Sigmoid colon (tissue), 7 donors: ENCODE results near the gene SPAG16. TPM values are rescaled to one million over a fixed set of nuclear protein-coding genes. Genes with fewer than 3 reads are reported as not detected.
"Not testable (repeated sequence)": the region's sequence is repeated elsewhere in the genome, so short reads cannot be mapped to it uniquely, and the experiment has no call there.

Experiments used
- DNase-seq: peaks from one replicate; pipeline ENCODE4 v3.0.0-alpha.2; 2019
- H3K27ac ChIP-seq, 4 donors: fragments of 200-600 bp; sonication (generic); one replicate each; pipeline ENCODE4 v1.5.1; 2016 to 2019; ENCODE audit warnings: mild to moderate bottlenecking in 1 of 4
- H3K27me3 ChIP-seq, 3 donors: fragments of 200-600 bp; sonication (generic); one replicate each; pipeline ENCODE4 v1.5.1; 2019; ENCODE audit warnings: mild to moderate bottlenecking in 1 of 3
- H3K36me3 ChIP-seq, 4 donors: fragments of 200-600 bp; sonication (generic); one replicate each; pipeline ENCODE4 v1.5.1; 2016 to 2019
- H3K4me1 ChIP-seq, 4 donors: fragments of 200-600 bp; sonication (generic); one replicate each; pipeline ENCODE4 v1.5.1; 2017 to 2019
- H3K4me3 ChIP-seq, 4 donors: fragments of 200-600 bp; sonication (generic); one replicate each; pipeline ENCODE4 v1.5.1; 2017 to 2019; ENCODE audit warnings: mild to moderate bottlenecking in 2 of 4, moderate library complexity in 1 of 4
- H3K9me3 ChIP-seq, 4 donors: fragments of 200-600 bp in 3 of 4; sonication (generic) in 3 of 4; one replicate each; pipeline versions ENCODE4 v1.5.1 to v1.6.1; 2013 to 2019
- EP300 ChIP-seq, 4 donors: sonication (generic); formaldehyde crosslinking; IDR thresholded peaks; one replicate each; pipeline ENCODE4 v1.6.1; 2017; ENCODE audit warnings: antibody characterized with exemption in 4 of 4
- POLR2A ChIP-seq, 2 donors: fragments of 450-650 bp; IDR thresholded peaks; one replicate each; pipeline ENCODE4 v1.6.1; 2016; ENCODE audit warnings: antibody characterized with exemption in 2 of 2, mild to moderate bottlenecking in 2 of 2, moderate library complexity in 2 of 2
- POLR2AphosphoS5 ChIP-seq, 4 donors: sonication (generic); formaldehyde crosslinking; IDR thresholded peaks; one replicate each; pipeline ENCODE4 v1.6.1; 2017; ENCODE audit warnings: antibody characterized with exemption in 4 of 4
- WGBS, 2 donors: extraction: QIAGEN DNeasy Blood & Tissue Kit; methylation state at CpG; one replicate each; pipeline ENCODE4 v1.1.7; 2013; 5-methylcytosine and 5-hydroxymethylcytosine counted together
- intact Hi-C: fragments of 100-400 bp; cut with DNase I; formaldehyde crosslinking; loops from one replicate; pipeline ENCODE4 v1.15.1; 2023
- polyA plus RNA-seq, 3 donors: library from polyadenylated mRNA; stranded (reverse); fragments of 200-250 nt; gene quantifications; one replicate each; pipeline ENCODE4 v1.2.3, GENCODE V29; 2013
- total RNA-seq, 4 donors: library from RNA; depleted of rRNA; stranded (reverse); fragments of >200 nt; gene quantifications; one replicate each; pipeline ENCODE4 v1.1.0, GENCODE V29; 2016
- TF ChIP-seq, protein P1 (sequence below), 4 experiments: fragments of 450-650 bp in 3 of 4; fragments of 200-600 bp in 1 of 4; IDR thresholded peaks; one replicate each; pipeline ENCODE4 v1.5.1; 2016 to 2019; ENCODE audit warnings: antibody characterized with exemption in 4 of 4, mild to moderate bottlenecking in 3 of 4, moderate library complexity in 2 of 4
- donor health status: healthy with polysubstance abuse.
- donor health status: Bipolar disorder and iron deficiency.
- donor health status: healthy.

The SPAG16 gene
- total and polyA plus RNA-seq, 7 donors, result 13.1 to 70.3 (median 36.0) TPM

DNA sequence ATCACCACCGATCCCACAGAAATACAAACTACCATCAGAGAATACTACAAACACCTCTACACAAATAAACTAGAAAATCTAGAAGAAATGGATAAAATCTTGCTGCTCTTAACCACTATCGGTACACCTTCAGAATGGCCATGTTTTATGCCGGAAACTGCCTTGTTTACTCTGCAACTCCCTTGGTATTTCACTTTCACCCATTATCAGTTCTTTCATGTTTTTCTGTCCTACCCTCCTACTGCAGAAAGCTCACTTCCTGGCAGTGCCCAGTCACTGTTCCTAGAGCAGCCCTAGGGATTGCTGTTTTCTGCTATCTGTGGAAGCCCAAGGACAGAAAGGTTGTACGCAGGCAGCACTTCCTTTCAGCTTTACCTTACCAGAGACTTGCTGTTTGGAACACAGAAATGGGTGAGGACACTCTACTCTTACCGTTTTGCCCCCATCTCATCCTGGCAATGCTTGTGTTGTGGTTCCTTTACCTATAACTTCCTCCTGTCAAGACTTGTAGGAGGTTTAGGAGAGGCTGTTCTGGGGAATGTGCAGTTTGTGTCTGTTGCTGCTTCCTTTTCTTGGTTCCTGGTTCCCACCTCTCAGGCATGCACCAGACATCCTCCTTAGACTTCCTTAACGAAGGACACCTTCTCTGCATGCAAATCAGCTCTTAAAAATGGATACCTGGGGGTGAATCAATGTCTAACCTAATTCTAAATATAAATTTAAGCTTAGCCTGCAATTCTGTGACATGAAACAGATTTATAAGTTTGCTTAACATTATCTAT, 394.4 kb downstream of the SPAG16 start:
- H3K36me3 ChIP-seq, result no peaks in the 10 kb centered on the region
- intact Hi-C loops, result no loop called here
- no peaks in the 10 kb centered on the region for H3K4me1 ChIP-seq
- no peak overlapping the region for H3K27ac ChIP-seq
- no peak for TF ChIP-seq POLR2A (IDR thresholded peaks at IDR 0.05)
- no peak for TF ChIP-seq EP300 (IDR thresholded peaks at IDR 0.05)
- TF ChIP-seq, protein P1, sequence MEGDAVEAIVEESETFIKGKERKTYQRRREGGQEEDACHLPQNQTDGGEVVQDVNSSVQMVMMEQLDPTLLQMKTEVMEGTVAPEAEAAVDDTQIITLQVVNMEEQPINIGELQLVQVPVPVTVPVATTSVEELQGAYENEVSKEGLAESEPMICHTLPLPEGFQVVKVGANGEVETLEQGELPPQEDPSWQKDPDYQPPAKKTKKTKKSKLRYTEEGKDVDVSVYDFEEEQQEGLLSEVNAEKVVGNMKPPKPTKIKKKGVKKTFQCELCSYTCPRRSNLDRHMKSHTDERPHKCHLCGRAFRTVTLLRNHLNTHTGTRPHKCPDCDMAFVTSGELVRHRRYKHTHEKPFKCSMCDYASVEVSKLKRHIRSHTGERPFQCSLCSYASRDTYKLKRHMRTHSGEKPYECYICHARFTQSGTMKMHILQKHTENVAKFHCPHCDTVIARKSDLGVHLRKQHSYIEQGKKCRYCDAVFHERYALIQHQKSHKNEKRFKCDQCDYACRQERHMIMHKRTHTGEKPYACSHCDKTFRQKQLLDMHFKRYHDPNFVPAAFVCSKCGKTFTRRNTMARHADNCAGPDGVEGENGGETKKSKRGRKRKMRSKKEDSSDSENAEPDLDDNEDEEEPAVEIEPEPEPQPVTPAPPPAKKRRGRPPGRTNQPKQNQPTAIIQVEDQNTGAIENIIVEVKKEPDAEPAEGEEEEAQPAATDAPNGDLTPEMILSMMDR (IDR thresholded peaks at IDR 0.05), result no peak
- TF ChIP-seq POLR2AphosphoS5 (IDR thresholded peaks at IDR 0.05), result no peak
- 68 to 73% methylated on average over 5 to 6 of the region's 6 CpGs for WGBS, 2 donors
- H3K27me3 ChIP-seq, result no peaks in the 10 kb centered on the region
- no peak overlapping the region for H3K4me3 ChIP-seq
- DNase-seq, result no peak
- no peaks in the 10 kb centered on the region for H3K9me3 ChIP-seq

DNA sequence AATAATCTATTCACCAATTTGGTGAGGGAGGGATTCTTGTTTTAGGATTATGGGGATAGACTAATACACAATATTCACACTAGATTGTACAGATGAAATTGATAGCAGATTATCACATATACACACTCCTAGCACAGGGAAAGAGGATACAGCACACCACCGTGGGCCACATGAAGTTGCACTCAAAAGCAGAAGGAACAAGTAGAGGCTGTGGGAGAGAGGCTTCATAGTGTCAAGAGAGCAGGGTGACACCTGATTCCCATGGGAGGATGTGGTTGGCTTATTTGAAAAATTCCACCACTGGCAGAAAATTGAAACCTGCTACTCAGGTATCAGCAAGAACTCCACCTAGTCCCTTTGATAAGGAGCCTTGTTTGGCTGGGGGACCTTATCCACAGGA, 395.6 kb downstream of the SPAG16 start:
- Histone ChIP-seq H3K27ac (no peak overlapping the region), H3K36me3 (no peaks in the 10 kb centered on the region), H3K4me1 (no peaks in the 10 kb centered on the region), H3K9me3 (no peaks in the 10 kb centered on the region), H3K4me3 (no peak overlapping the region), H3K27me3 (no peaks in the 10 kb centered on the region)
- DNase-seq, result no peak
- WGBS, 2 donors, result 72 to 75% methylated on average over 1 of the region's 1 CpG
- TF ChIP-seq POLR2AphosphoS5 (IDR thresholded peaks at IDR 0.05) (no peak), EP300 (IDR thresholded peaks at IDR 0.05) (no peak), POLR2A (IDR thresholded peaks at IDR 0.05) (no peak)
- TF ChIP-seq, protein P1 (IDR thresholded peaks at IDR 0.05), result no peak
- intact Hi-C loops, result no loop called here

DNA sequence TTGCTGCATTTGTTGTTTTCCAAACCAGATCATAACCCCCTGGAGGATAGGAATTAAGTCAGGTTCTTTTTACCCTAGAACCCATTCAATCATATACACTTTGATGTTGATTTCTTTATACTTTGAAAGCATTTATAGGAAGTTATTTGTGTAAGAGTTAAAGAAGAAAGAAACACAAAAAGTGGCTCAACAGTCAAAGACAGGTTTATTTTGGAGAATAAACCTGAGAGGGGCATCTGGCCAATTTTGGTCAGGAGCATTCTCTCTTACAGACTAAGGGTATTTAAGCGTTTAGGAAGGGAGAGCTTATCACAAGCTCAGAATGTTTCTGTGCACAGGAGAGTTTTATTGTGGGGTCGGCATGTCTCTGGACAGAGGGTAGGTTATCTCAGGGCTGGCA, 398.0 kb downstream of the SPAG16 start:
- intact Hi-C loops, result no loop called here
- Histone ChIP-seq H3K36me3 (no peaks in the 10 kb centered on the region), H3K27me3 (no peaks in the 10 kb centered on the region), H3K4me1 (no peaks in the 10 kb centered on the region), H3K9me3 (no peaks in the 10 kb centered on the region), H3K4me3 (no peak overlapping the region), H3K27ac (no peak overlapping the region)
- 86 to 88% methylated on average over 2 of the region's 2 CpGs for WGBS, 2 donors
- TF ChIP-seq EP300 (IDR thresholded peaks at IDR 0.05) (no peak), POLR2AphosphoS5 (IDR thresholded peaks at IDR 0.05) (no peak), POLR2A (IDR thresholded peaks at IDR 0.05) (no peak)
- TF ChIP-seq, protein P1 (IDR thresholded peaks at IDR 0.05), result no peak
- no peak for DNase-seq

DNA sequence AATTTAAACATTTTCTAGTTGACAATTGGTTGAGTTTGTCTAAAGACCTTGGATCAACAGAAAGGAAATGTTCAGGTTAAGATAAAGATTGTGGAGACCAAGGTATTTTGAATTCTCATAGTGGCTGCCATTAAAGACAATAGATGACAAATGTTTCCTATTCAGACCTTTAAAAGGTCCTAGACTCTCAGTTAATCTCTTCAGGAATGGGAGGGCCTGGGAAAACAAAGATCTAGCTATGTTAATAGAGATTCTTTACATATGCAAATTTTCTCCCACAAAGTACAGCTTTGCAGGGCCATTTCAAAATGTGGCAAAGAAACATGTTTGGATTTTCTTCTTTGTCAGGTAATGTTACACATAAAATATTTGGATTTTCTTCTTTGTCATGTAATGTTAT, 403.9 kb downstream of the SPAG16 start:
- H3K27me3 ChIP-seq, result no peaks in the 10 kb centered on the region
- H3K36me3 ChIP-seq, result no peaks in the 10 kb centered on the region
- H3K4me3 ChIP-seq, result no peak overlapping the region
- H3K4me1 ChIP-seq, result no peaks in the 10 kb centered on the region
- TF ChIP-seq EP300 (IDR thresholded peaks at IDR 0.05) (no peak), POLR2AphosphoS5 (IDR thresholded peaks at IDR 0.05) (no peak), POLR2A (IDR thresholded peaks at IDR 0.05) (no peak)
- TF ChIP-seq, protein P1 (IDR thresholded peaks at IDR 0.05), result no peak
- no peak overlapping the region for H3K27ac ChIP-seq
- no peak for DNase-seq
- intact Hi-C loops, result no loop called here
- H3K9me3 ChIP-seq, result no peaks in the 10 kb centered on the region

DNA sequence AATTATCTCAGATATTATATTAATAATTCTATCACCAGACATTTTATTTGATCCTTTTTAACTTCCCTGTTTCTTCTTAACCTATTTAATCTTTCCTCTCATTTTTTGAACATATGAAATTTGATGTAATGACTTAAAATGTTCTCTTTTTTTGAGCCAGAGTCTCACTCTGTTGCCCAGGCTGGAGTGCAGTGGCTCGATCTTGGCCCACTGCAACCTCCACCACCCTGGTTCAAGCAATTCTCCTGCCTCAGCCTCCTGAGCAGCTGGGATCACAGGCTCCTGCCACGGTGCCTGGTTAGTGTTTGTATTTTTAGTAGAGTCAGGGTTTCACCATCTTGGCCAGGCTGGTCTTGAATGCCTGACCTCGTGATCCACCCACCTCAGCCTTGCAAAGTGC, 404.6 kb downstream of the SPAG16 start:
- intact Hi-C loops, H3K36me3 ChIP-seq, H3K27ac ChIP-seq, H3K9me3 ChIP-seq, H3K4me3 ChIP-seq, DNase-seq, H3K4me1 ChIP-seq, H3K27me3 ChIP-seq: not testable (repeated sequence)
- WGBS, 2 donors, result 74 to 85% methylated on average over 3 of the region's 3 CpGs
